GM12801 (cell line): ENCODE results near the gene ZNF77.

Experiments used
- CTCF ChIP-seq: IDR thresholded peaks from one replicate; pipeline ENCODE4 v1.5.1; 2011; ENCODE audit warnings: control low read depth; ENCODE audit not compliant: insufficient read length; ENCODE audit errors: extremely low read depth

ZNF77 gene

GRCh38 chr19:2944775-2945574 is at the start of gene ZNF77:
Gene ZNF77, minus strand, starts transcription at chr19:2944971. Its CDS starts 131 bp downstream, at chr19:2944840.
- no peak for TF ChIP-seq CTCF

GRCh38 chr19:2993579-2993978 is 48.8 kb upstream of the ZNF77 start:
- no peak for TF ChIP-seq CTCF

- TF ChIP-seq CTCF, result no peak
These were observed 48.2 kb upstream of the ZNF77 start for GRCh38 chr19:2992958-2993357.

- TF ChIP-seq CTCF, result no peak
These were observed 44.6 kb upstream of the ZNF77 start for GRCh38 chr19:2989236-2989946.

GRCh38 chr19:2988568-2988967 is 43.8 kb upstream of the ZNF77 start:
- no peak for TF ChIP-seq CTCF

GRCh38 chr19:2987797-2988196 is 43.0 kb upstream of the ZNF77 start:
- TF ChIP-seq CTCF, result no peak

- no peak for TF ChIP-seq CTCF
These were observed 42.3 kb upstream of the ZNF77 start for GRCh38 chr19:2986951-2987524.
